Activated CD4-positive, alpha-beta T cell treated with anti-CD3 and anti-CD28 coated beads, Interleukin-2, amount 50 U/mL, for 1 hour (primary cell): Measurements from ENCODE around the gene GPX7.
"Not testable (repeated sequence)": the region's sequence is repeated elsewhere in the genome, so short reads cannot be mapped to it uniquely, and the experiment has no call there.

Experiments
- DNase-seq: peaks from one replicate; pipeline ENCODE4 v3.0.0-alpha.2; 2020

Gene GPX7

DNA sequence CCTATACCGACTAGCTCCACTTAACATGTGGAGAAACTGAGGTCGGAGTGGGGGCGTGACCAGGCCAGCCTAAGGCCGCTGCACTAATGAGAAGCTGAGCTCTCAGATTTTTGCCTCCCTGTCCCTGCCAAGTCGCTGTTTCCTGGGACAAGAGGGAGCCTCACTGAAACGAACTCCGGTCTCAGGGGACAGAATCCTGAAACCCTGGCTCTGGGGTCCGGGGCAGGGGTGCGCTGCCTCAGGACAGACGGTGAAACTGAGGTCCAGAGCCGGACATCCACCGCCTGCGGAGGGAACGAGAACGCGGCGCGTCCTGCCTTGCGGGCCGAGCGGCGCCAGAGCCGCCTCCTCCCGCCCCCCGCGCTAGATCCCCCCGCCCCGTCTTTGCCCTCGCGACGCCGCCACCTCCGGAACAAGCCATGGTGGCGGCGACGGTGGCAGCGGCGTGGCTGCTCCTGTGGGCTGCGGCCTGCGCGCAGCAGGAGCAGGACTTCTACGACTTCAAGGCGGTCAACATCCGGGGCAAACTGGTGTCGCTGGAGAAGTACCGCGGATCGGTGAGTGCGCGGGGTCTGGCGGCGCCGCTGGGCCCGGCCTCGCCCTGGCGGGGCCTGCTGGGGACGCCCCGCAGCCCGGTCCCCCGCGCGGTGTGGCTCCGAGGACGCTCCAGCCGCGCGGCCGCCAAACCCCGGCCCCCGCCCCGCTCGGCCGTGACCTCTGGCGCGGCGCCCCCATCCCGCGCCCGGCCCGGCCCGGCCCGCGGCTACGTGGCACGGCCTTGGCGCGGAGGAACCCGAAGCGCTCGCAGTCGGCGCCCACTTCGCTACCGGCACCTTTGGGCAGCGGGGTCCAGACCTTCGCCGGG, at the start of gene GPX7:
GPX7 (plus strand) TSS at position 381 of the 865 bp plus-strand sequence; CDS start at position 420, 39 bp downstream.
- peak; percentile 62 for DNase-seq

DNA sequence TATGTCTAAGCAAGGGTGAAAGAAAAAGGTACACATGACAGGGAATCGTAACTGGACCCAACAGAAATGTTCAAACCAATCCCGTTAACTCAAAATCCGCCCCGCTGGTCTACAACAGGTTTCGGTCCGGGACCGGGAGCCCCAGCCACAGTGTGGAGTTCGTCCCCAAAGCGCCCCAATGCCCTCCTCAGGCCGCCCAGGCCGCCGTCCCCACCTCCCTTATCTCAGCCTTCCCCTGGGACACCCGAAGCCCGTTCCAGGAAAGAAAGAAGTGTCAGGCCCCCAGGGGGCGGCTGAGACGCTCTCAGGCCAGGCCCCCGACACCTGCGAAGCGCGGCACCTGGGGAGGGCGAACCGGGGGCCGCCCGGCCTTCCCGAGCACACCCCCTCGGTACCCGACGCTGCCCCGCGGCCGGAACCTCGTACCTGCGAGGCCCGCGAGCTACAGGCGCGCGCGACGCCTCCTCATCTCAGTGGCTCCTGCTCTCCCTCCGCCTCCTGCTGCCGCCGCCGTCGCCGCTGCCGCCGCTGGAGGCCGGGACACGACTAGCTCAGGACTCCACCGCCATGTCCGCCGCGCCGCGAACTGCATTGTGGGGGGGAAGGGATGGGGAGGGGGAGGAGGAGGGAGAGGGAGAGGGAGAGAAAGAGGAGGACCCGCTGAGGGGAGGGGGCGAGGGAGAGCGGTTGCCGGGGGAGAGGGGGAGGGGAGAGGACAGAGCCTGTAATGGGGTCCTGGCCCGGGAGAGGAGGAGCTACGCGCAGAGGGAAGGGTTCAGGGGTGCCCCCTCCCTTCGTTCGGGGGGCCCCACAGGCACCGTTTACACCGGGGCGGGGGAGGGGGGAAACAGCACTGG, 49.4 kb upstream of the GPX7 start, which contains the start of gene TUT4:
TUT4 (minus strand) TSS at position 588 of the 857 bp plus-strand sequence. CDS start 26,812 bp downstream, outside the sequence.
- peak; percentile 73 for DNase-seq

DNA sequence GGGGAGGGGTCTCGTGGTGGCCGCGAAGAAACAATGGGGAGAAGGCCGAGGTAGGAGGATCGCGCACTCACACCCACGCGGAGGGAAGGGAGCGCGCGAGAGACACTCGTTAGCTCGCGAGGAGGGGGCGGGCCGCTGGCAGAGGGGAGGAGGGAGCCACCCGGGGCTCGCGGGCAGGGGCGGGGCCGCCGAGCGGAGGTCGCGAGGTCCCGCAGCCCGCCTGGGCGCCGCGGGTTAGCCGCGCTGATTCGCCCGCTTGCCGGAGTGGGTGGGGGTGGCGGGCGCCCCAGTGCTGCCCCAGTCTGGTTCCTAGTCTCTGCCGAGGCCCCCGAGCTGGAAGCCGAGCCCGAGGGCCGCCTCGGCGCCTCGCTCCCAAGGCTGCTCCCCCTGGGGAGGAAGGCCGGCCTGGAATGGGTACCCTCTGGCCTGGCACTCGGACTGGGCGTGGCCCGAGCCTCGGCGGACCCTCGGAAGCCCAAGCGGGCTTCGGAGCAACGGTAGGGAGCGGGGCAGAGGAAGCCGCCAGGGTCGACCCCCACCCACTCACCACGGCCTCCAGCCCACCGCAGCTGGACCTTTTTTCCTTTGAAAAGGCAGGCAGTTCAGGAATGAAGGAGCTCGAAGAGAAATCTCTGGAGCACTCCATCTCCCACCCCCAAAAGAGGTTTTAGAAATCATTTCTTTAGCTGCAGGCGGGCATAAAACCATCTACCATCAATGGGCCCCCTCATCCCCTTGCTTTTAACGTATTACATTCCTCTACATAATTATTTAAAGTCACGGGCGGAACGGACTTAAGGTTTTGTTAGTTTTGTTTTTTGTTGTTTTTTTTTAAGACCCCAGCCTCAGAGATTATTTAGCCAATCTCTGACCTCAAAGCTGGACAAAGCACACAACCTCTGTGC, 48.6 kb upstream of the GPX7 start:
- peak; percentile 88 for DNase-seq

DNA sequence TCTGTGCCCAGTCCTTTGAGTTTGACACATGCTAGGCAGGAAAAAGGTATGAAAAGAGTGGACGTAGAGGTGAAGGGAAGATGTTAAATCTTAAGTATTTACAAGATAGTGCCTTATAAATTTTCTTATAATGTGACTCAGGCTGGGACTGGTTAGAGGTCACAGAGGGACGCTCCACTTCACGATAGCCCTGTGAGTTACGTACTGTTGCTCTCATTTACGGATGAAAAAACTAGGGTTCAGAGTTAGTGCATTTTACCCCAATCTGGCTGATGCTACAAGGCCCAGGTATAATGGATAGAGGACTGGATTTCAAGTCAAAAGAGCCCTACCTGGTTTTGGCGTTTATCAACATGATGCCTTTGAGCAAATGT, 47.9 kb upstream of the GPX7 start:
- no peak for DNase-seq

DNA sequence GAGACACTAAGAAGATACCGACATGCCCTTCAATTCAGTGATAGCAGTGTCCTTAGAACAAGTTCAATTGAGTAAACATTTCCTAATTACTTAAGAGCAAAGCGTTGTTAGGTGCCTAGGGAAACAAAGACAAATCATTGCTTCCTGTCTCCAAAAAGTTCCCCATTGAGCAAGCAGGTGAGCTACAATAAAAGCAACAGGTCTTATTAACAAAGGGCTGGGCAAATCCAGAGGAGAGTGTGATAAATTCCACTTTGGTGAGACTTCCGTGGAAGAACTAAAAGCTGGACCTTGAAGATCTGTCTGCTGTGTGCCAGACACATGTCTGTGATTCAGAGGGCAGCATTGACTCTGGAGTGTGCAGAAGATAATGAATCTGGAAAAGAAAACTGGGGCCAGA, 47.4 kb upstream of the GPX7 start:
- no peak for DNase-seq

- DNase-seq = no peak
Measured at GRCh38 chr1:52556641-52557360, 45.4 kb upstream of the GPX7 start.

DNA sequence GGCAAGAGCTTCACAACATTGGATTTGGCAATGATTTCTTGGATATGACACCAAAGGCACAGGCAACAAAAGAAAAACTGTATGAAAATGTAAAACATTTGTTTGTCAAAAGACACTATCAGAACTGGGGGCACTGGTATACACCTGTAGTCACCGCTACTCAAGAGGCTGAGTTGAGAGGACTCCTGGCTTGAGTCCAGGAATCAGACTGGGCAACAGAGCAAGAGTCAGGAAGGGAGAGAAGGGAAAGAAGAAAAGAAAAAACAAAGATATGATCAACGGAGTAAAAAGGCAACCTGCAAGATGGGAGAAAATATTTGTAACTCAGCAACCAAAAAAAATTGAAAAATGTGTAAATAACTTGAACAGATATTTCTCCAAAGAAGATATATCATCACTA, 43.2 kb upstream of the GPX7 start:
- no peak for DNase-seq

DNA sequence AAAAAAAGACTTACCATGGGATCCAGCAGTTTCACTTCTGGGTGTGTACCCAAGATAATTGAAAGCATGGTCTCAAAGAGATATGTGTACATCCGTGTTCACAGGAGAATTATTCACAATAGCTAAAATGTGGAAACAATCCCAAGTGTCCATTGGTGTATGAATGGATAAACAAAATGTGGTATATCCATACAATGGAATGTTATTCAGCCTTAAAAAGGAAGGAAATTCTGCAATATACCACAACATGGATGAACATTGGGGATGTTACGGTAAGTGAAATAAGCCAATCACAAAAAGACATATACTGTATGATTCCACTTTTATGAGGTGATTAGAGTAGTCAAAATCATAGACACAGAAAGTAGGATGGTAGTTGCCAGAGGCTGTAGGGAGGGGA, 42.3 kb upstream of the GPX7 start:
- no peak for DNase-seq

DNA sequence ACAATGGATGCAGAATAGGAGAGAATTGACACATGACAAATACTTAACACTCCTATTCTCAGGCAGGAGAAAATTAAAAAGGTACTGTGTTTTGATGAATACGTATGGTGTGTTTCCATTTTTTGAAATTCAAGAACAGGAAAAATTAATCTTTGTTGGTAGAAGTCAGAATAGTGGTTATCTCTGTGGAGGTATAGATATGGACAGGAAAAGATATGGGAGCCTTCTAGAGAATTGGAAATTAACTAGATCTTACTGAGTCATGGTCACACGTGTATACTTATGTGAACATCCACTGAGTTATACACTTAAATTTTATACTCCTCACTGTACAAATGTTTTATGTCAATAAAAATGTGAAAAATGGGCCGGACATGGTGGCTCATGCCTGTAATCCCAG, 39.4 kb upstream of the GPX7 start:
- DNase-seq = no peak

- DNase-seq = no peak
Measured at GRCh38 chr1:52567943-52568342, 34.2 kb upstream of the GPX7 start.

DNA sequence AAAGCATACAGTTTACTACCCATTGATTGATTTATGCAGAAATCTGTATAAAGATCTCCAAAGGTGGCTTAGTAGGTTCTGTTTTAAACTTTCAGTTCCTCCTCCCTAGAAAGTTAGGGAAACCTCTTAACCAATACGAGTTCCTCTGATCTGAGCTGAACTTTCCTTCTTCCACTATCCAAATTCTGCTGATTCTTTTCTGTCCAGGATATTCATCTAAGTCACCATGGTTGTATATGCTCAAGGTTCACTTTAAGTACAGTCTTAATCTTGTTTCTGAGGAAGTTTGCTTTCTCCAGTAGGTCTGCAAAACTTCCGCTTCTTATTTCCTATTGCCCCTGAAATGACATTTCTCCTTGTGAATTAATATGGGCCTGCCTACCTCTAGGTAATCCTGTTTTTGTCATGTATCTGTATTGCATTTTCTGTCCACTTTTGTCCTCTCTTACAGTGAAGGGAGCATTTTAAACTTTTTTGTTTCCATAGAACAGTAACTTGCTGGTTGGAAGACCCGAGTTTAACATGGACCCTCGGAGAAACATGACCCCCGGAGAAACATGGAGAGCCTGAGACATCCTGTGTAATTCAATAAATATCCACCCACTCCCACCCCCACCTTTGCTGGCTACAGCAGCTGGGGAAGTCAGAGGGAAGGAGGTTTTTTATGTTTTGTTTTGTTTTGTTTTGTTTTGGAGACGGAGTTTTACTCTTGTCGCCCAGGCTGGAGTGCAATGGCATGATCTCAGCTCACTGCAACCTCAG, 32.5 kb upstream of the GPX7 start:
- DNase-seq = no peak

- DNase-seq = no peak
Measured at GRCh38 chr1:52571783-52572182, 30.4 kb upstream of the GPX7 start.

GRCh38 chr1:52572387-52572786, 29.8 kb upstream of the GPX7 start:
- no peak for DNase-seq

- no peak for DNase-seq
Measured at GRCh38 chr1:52574594-52574993, 27.6 kb upstream of the GPX7 start.

- DNase-seq = no peak
Measured at GRCh38 chr1:52576074-52576473, 26.1 kb upstream of the GPX7 start.

DNA sequence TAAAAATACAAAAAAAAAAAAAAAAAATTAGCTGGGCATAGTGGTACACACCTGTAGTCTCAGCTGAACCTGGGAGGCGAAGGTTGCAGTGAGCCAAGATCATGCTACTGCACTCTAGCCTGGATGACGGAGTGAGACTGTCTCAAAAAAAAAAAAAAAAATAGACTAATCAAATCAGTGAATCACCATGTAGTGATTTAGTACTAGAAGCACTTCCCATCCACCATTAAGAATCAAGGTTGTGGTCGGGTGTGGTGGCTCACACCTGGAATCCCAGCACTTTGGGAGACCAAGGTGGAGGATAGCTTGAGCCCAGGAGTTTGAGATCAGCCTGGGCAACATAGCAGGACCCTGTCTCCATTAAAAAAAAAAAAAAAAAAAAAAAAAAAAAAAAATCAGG, 24.1 kb upstream of the GPX7 start:
- DNase-seq = not testable (repeated sequence)

DNA sequence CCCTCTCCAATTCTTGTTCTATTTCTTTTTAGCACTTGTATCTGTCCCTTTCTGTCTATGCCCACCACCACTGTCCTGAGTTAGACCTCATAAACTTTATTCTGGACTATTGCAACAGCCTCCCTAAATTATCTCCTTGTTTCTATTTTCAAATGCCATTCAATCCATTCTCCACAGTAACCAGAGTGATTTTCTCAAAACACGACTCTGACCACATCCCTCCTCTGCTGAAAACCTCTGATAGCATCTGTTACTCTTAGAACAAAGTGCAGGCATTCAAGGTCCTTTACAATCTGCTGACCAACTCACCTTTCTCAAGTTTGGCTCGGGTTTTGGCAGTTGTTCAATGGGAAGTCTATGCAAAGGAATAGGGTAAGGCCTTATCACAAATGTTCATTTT, 22.8 kb upstream of the GPX7 start:
- no peak for DNase-seq

DNA sequence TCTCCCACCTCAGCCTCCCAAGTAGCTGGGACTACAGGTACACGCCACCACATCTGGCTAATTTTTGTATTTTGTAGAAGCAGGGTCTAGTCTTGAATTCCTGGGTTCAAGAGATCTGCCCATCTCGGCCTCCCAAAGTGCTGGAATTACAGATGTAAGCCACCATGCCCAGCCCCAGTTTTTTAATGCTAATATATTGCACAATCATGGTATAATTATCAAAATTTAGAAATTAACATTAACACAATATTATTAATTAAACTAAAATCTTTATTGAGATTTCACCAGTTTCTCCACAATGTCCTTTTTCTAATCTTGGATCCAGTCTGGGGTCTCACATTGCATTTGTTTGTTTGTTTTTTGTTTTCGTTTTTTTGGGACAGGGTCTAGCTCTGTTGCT, 21.9 kb upstream of the GPX7 start:
- DNase-seq = no peak

DNA sequence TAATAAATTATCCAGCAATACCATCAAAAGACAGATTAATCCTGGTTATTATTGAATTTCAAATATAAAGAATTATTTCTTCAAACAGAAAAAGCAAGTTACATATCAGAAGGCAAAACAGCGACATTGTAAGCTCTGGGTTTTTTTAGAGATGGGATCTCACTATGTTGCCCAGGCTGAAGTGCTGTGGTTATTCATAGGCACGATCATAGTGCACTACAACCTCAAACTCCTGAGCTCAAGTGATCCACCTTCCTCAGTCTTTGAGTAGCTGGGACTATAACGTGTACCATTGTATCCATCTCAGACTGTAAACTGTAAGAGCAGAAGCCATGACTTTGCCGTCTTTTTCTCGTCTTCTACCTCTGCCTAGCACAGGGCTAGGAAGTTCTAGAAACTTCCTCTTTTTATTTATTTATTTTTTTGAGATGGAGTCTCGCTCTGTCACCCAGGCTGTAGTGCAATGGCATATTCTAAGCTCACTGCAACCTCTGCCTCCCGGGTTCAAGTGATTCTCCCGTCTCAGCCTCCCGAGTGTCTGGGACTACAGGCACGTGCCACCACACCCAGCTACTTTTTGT, 20.0 kb upstream of the GPX7 start:
- no peak for DNase-seq

DNA sequence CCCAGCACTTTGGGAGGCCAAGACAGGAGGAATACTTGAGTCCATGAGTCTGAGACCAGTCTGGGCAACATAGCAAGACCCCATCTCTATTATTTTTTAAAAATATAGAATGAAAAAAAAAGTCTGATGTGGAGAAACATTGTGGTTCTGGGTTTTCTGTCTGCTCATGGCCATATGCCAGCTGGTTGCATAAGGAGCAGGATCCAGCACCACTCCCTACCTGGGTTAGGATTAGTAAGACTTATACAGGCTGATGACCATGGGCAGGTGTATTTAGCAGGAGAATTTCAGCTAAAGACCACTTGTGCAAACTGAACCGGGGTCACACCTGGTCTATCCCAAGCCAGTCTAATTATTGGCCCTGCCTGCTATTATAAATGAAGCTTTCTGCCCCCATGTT, 16.7 kb upstream of the GPX7 start:
- no peak for DNase-seq

DNA sequence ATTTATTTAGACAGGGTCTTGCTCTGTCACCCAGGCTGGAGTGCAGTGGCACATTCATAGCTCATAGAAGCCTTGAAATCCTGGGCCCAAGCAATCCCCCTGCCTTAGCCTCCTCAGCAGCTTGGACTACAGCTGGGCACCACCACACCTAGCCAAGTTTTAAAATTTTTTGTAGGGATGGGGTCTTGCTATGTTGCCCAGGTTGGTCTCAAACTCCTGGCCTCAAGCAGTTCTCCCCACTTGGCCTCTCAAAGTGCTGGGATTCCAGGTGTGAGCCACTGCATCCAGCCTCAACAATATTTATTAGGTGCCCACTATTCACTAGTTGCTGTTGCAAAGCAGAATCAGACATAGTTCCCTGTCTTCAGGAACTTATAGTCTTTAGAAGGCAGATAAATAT, 14.1 kb upstream of the GPX7 start:
- no peak for DNase-seq
